Gastroesophageal sphincter (tissue), 4 donors: ENCODE data around the gene CABP2. TPM values are rescaled to one million over a fixed set of nuclear protein-coding genes. Genes with fewer than 3 reads are reported as not detected.

Experiments
- ATAC-seq: fragments of 150-250 bp; one replicate; pipeline ENCODE4 v1.9.1; 2016; ENCODE audit warnings: mild to moderate bottlenecking, moderate library complexity
- H3K27ac ChIP-seq, 4 donors: fragments of 200-600 bp; sonication (generic) in 3 of 4; 1 replicate in 3 of 4; 2 replicates in 1 of 4; pipeline ENCODE4 v1.5.1; 2016 to 2019
- H3K27me3 ChIP-seq: fragments of 200-600 bp; sonication (generic); one replicate; pipeline ENCODE4 v1.5.1; 2019
- H3K36me3 ChIP-seq, 2 donors: fragments of 200-600 bp; sonication (generic); one replicate each; pipeline ENCODE4 v1.5.1; 2019; ENCODE audit warnings: control low read depth in 1 of 2
- H3K4me1 ChIP-seq, 3 donors: fragments of 200-600 bp; sonication (generic); 1 replicate in 2 of 3; 2 replicates in 1 of 3; pipeline ENCODE4 v1.5.1; 2016 to 2019; ENCODE audit warnings: control low read depth in 2 of 3
- H3K4me3 ChIP-seq, 2 donors: fragments of 200-600 bp; sonication (generic); one replicate each; pipeline ENCODE4 v1.5.1; 2019; ENCODE audit warnings: mild to moderate bottlenecking in 1 of 2, moderate library complexity in 1 of 2
- H3K9me3 ChIP-seq, 3 donors: fragments of 200-600 bp; sonication (generic); one replicate each; pipeline ENCODE4 v1.5.1; 2017 to 2019; ENCODE audit warnings: control low read depth in 2 of 3
- EP300 ChIP-seq: sonication (generic); formaldehyde crosslinking; IDR thresholded peaks from one replicate; pipeline ENCODE4 v1.6.1; 2017; ENCODE audit warnings: antibody characterized with exemption, mild to moderate bottlenecking
- POLR2A ChIP-seq, 2 donors: fragments of 450-650 bp; IDR thresholded peaks; one replicate each; pipeline ENCODE4 v1.6.1; 2017; ENCODE audit warnings: antibody characterized with exemption in 2 of 2, mild to moderate bottlenecking in 2 of 2, moderate library complexity in 1 of 2
- POLR2AphosphoS5 ChIP-seq: sonication (generic); formaldehyde crosslinking; IDR thresholded peaks from one replicate; pipeline ENCODE4 v1.6.1; 2017; ENCODE audit warnings: antibody characterized with exemption
- WGBS, 2 donors: methylation state at CpG; one replicate each; pipeline ENCODE4 v1.1.5; 2018; ENCODE audit warnings: low coverage in 1 of 2; 5-methylcytosine and 5-hydroxymethylcytosine counted together
- total RNA-seq, 4 donors: library from RNA; depleted of rRNA; stranded (reverse); fragments of >200 nt; gene quantifications; one replicate each; pipeline ENCODE4 v1.1.0, GENCODE V29; 2016
- TF ChIP-seq, protein P1 (sequence below), 4 experiments: fragments of 200-600 bp in 2 of 4; fragments of 450-650 bp in 2 of 4; sonication (generic) in 1 of 4; IDR thresholded peaks; one replicate each; pipeline ENCODE4 v1.5.1; 2017 to 2019; ENCODE audit warnings: antibody characterized with exemption in 4 of 4, mild to moderate bottlenecking in 2 of 4, moderate library complexity in 2 of 4

The CABP2 gene
- total RNA-seq, 4 donors from 2014 or later = not detected

DNA sequence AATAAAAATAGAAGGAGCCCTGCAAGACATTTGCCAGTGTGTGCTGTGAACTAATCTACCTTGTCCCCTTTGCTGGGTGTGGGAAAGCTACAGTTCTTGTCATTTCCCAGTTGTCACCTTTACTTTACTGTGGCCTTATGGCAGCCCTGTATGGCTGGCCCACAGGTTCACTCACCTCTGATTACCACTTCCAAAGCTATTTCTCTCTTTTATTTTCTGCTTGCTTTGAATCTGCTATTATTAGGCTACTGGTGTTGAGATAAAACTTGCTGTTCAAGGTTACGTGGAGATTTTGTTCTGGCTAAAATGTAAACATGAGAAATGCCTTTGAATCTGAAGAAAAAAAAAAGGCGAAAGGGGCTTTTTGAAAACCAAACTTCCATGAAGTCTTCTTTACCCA lies 9.6 kb upstream of the CABP2 start:
- no peaks in the 10 kb centered on the region for H3K36me3 ChIP-seq
- TF ChIP-seq EP300 (no peak), POLR2AphosphoS5 (no peak)
- TF ChIP-seq, protein P1, sequence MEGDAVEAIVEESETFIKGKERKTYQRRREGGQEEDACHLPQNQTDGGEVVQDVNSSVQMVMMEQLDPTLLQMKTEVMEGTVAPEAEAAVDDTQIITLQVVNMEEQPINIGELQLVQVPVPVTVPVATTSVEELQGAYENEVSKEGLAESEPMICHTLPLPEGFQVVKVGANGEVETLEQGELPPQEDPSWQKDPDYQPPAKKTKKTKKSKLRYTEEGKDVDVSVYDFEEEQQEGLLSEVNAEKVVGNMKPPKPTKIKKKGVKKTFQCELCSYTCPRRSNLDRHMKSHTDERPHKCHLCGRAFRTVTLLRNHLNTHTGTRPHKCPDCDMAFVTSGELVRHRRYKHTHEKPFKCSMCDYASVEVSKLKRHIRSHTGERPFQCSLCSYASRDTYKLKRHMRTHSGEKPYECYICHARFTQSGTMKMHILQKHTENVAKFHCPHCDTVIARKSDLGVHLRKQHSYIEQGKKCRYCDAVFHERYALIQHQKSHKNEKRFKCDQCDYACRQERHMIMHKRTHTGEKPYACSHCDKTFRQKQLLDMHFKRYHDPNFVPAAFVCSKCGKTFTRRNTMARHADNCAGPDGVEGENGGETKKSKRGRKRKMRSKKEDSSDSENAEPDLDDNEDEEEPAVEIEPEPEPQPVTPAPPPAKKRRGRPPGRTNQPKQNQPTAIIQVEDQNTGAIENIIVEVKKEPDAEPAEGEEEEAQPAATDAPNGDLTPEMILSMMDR (IDR thresholded peaks at IDR 0.05) = no peak
- no peak overlapping the region for H3K4me3 ChIP-seq
- no peaks in the 10 kb centered on the region for H3K4me1 ChIP-seq
- no peaks in the 10 kb centered on the region for H3K9me3 ChIP-seq
- no peaks in the 10 kb centered on the region for H3K27me3 ChIP-seq
- 65 to 80% methylated on average over 2 of the region's 2 CpGs for WGBS, 2 donors
- ATAC-seq = no peak
- H3K27ac ChIP-seq = no peak overlapping the region

DNA sequence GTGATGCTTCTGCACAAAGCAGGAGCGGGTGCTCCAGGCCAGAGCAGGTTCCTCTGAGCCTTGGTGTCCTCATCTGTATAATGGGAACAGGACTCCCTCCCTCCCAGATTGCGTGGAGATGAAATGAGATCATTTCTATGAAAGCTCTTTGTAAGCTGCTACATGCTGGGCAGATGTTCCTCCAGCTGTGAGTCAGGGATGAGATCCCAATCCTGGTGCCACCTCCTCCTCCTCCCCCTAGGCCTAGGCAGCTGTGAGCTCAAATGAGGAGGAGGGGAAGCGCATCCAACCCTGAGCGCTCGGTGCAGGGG lies 7.0 kb upstream of the CABP2 start:
- Histone ChIP-seq H3K36me3 (no peaks in the 10 kb centered on the region), H3K9me3 (no peaks in the 10 kb centered on the region), H3K27ac (no peak overlapping the region), H3K4me1 (no peaks in the 10 kb centered on the region), H3K4me3 (no peak overlapping the region), H3K27me3 (no peaks in the 10 kb centered on the region)
- WGBS, 2 donors = 50% methylated on average over 1 of the region's 5 CpGs; no CpG with 5 or more reads in 1 of the 2 donors
- no peak for ATAC-seq
- no peak for TF ChIP-seq POLR2AphosphoS5
- TF ChIP-seq EP300 = no peak
- no peak for TF ChIP-seq POLR2A (IDR thresholded peaks at IDR 0.05)
- TF ChIP-seq, protein P1 (IDR thresholded peaks at IDR 0.05) = no peak

- Histone ChIP-seq H3K4me1 (no peaks in the 10 kb centered on the region), H3K27ac (no peak overlapping the region), H3K27me3 (peaks cover 14% of the 10 kb centered on the region), H3K9me3 (no peaks in the 10 kb centered on the region), H3K36me3 (no peaks in the 10 kb centered on the region), H3K4me3 (no peak overlapping the region)
- TF ChIP-seq EP300 = no peak
- TF ChIP-seq, protein P1 (IDR thresholded peaks at IDR 0.05) = no peak
- no peak for ATAC-seq
- 80 to 86% methylated on average over 1 to 3 of the region's 4 CpGs for WGBS, 2 donors
Observed at GRCh38 chr11:67528376-67528775, 5.1 kb upstream of the CABP2 start.

GRCh38 chr11:67525275-67525976 lies 2.2 kb upstream of the CABP2 start:
- WGBS, 2 donors = 59 to 60% methylated on average over 1 to 3 of the region's 5 CpGs
- no peaks in the 10 kb centered on the region for H3K36me3 ChIP-seq
- no peak for ATAC-seq
- H3K4me1 ChIP-seq = no peaks in the 10 kb centered on the region
- H3K27ac ChIP-seq = no peak overlapping the region
- H3K9me3 ChIP-seq = no peaks in the 10 kb centered on the region
- TF ChIP-seq, protein P1 (IDR thresholded peaks at IDR 0.05) = no peak
- no peak for TF ChIP-seq POLR2A (IDR thresholded peaks at IDR 0.05)
- no peak for TF ChIP-seq POLR2AphosphoS5
- no peak for TF ChIP-seq EP300
- peaks cover 30% of the 10 kb centered on the region for H3K27me3 ChIP-seq
- no peak overlapping the region for H3K4me3 ChIP-seq

DNA sequence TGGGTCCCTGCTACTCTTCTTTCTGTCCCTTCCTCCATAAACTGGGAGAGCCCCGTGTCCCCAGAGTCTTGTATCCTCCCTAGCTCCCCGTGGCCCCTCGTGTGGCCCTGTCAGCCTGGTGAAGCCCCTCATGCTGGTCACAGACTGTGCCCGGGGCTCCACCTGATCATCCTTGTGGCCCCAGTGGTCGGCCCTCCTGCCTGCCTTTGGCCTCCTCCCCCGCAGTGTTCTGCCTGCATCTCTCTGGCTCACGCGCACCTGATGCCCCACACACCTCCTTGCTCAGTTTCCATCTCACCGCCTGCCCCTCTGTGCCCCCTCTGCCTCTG lies 1.2 kb upstream of the CABP2 start:
- Histone ChIP-seq H3K27ac (no peak overlapping the region), H3K36me3 (no peaks in the 10 kb centered on the region), H3K4me1 (no peaks in the 10 kb centered on the region), H3K27me3 (peaks cover 30% of the 10 kb centered on the region), H3K9me3 (no peaks in the 10 kb centered on the region), H3K4me3 (no peak overlapping the region)
- 87 to 94% methylated on average over 6 to 9 of the region's 9 CpGs for WGBS, 2 donors
- no peak for ATAC-seq
- no peak for TF ChIP-seq POLR2AphosphoS5
- no peak for TF ChIP-seq POLR2A (IDR thresholded peaks at IDR 0.05)
- TF ChIP-seq, protein P1 (IDR thresholded peaks at IDR 0.05) = no peak
- TF ChIP-seq EP300 = no peak
